IPS DF 6.9 (cell line): Measurements from ENCODE around the gene SMIM14.
A peak's percentile ranks its signal among the peaks of the same experiment; 100 is the strongest.

Experiments
- DNase-seq: peaks from one replicate; pipeline ENCODE4 v3.0.0-alpha.2; 2013; ENCODE audit warnings: low read depth, low spot score
- H3K27ac ChIP-seq: one replicate; pipeline ENCODE4 v1.5.1; 2013; ENCODE audit warnings: low read length, control low read depth
- H3K27me3 ChIP-seq: 2 replicates; pipeline ENCODE4 v1.6.1; 2013; ENCODE audit warnings: mild to moderate bottlenecking, low read length; ENCODE audit not compliant: control insufficient read depth, insufficient read depth
- H3K36me3 ChIP-seq: 2 replicates; pipeline ENCODE4 v1.6.1; 2013; ENCODE audit warnings: low read length; ENCODE audit not compliant: control insufficient read depth, insufficient read depth
- H3K4me1 ChIP-seq: 2 replicates; pipeline ENCODE4 v1.6.1; 2013; ENCODE audit warnings: low read length; ENCODE audit not compliant: control insufficient read depth, insufficient read depth
- H3K4me3 ChIP-seq: 2 replicates; pipeline ENCODE4 v1.5.1; 2013; ENCODE audit warnings: mild to moderate bottlenecking, low read length
- H3K9me3 ChIP-seq: 2 replicates; pipeline ENCODE4 v1.6.1; 2013; ENCODE audit warnings: low read length, inconsistent platforms; ENCODE audit not compliant: control insufficient read depth, insufficient read depth
- WGBS: extraction: QIAGEN DNeasy Blood & Tissue Kit; methylation state at CpG from one replicate; pipeline ENCODE4 v1.1.7; 2013; ENCODE audit warnings: mixed read lengths, missing lambda C conversion rate; ENCODE audit not compliant: insufficient read length, insufficient coverage; 5-methylcytosine and 5-hydroxymethylcytosine counted together

The SMIM14 gene

DNA sequence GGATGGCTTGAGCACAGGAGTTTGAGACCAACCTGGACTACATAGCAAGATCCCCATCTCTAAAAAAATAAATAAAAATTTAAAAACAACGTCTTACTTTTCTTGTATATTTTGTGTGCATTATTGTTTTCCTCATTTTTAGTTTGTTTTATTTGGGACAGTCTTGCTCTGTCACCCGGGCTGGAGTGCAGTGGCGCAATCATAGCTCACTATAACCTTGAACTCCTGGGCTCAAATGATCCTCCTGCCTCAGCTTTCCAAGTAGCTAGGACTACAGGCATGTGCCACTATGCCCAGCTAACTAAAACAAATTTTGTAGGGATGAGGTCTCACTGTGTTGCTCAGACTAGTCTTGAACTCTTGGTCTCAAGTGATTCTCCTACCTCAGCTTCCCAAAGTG is 9.5 kb upstream of the SMIM14 start:
- WGBS: no CpG with 5 or more reads among the region's 3 CpGs
- H3K9me3 ChIP-seq: no peaks in the 10 kb centered on the region
- H3K4me1 ChIP-seq: no peaks in the 10 kb centered on the region; the same call in 1 of the 2 replicates
- no peaks in the 10 kb centered on the region for H3K27me3 ChIP-seq
- no peaks in the 10 kb centered on the region for H3K36me3 ChIP-seq
- no peak for DNase-seq
- no peak overlapping the region for H3K4me3 ChIP-seq
- H3K27ac ChIP-seq: no peak overlapping the region

- Histone ChIP-seq H3K27me3 (no peaks in the 10 kb centered on the region), H3K9me3 (no peaks in the 10 kb centered on the region), H3K27ac (no peak overlapping the region), H3K4me3 (no peak overlapping the region), H3K36me3 (no peaks in the 10 kb centered on the region), H3K4me1 (no peaks in the 10 kb centered on the region)
- no CpG with 5 or more reads among the region's 4 CpGs for WGBS
- no peak for DNase-seq
Observed at GRCh38 chr4:39642885-39643552, 4.4 kb upstream of the SMIM14 start.

- no peak overlapping the region for H3K4me3 ChIP-seq
- no peaks in the 10 kb centered on the region for H3K4me1 ChIP-seq
- no peaks in the 10 kb centered on the region for H3K27me3 ChIP-seq
- H3K36me3 ChIP-seq: no peaks in the 10 kb centered on the region
- no peak for DNase-seq
- no peaks in the 10 kb centered on the region for H3K9me3 ChIP-seq
- WGBS: no CpG with 5 or more reads among the region's 2 CpGs
- H3K27ac ChIP-seq: no peak overlapping the region
Observed at GRCh38 chr4:39641451-39641850, 2.8 kb upstream of the SMIM14 start.

DNA sequence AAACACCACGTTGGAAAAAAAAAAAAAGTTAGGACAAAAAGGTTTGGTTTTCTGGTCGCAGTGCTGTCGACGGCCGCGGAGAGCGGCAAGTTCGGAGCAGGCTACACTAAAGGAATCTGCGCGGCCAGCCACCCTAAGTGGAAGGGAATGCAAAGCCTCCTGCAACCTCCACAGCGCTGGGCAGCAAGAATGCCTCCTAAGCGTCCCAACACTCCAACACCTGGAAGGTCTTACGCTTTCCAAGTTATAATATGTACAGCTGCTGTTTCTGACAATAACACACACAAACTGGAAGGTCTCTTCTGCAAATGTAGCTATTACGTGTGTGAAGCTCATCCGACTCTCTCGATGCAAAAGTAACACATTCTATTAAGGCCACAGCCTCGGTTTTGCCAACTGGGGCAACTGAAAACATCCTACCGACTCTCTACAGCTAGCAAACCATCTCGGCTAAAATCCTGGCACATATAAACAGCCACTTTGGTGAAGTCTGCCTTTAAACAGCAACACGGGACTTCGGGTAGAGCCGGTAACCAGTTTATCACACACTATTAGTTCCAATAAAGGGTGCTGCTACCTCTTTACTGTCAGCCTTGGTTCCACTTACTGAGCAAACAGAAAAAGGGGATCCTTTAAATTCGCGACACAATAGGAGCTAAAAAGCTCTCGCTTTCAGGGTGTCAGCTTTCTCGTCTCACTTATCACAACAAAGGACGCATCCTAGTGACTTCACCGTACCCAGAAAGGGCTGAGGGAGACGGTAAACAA is 895 bp downstream of the SMIM14 start:
- peak overlapping the region; percentile 29 for H3K27ac ChIP-seq
- no peaks in the 10 kb centered on the region for H3K36me3 ChIP-seq
- no peak for DNase-seq
- no peaks in the 10 kb centered on the region for H3K9me3 ChIP-seq
- no CpG with 5 or more reads among the region's 29 CpGs for WGBS
- H3K4me3 ChIP-seq: peak overlapping the region; percentile 88; the same call in 1 of the 2 replicates
- no peaks in the 10 kb centered on the region for H3K27me3 ChIP-seq
- H3K4me1 ChIP-seq: peaks cover 2% of the 10 kb centered on the region

DNA sequence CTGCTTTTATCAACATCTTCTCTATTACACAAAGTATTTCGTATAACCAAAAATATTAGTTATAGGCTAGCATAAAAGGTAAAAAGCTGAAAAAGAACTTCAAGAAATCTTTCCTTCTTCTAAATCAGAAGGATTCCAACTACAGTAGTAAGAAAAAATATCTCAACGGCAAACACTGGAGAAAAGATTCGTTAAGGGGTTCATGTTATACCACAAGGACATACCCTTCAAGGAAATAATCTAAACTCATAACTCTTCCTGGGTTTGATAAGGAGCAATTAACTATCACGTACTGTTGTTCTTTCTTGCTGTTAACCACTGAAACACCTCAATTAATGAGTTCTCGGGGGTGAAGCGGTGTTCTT is 1.5 kb downstream of the SMIM14 start:
- peak overlapping the region; percentile 88; the same call in 1 of the 2 replicates for H3K4me3 ChIP-seq
- no peaks in the 10 kb centered on the region for H3K36me3 ChIP-seq
- H3K27me3 ChIP-seq: no peaks in the 10 kb centered on the region
- no peak for DNase-seq
- peak overlapping the region; percentile 29 for H3K27ac ChIP-seq
- H3K4me1 ChIP-seq: peaks cover 3% of the 10 kb centered on the region
- H3K9me3 ChIP-seq: no peaks in the 10 kb centered on the region
- WGBS: no CpG with 5 or more reads among the region's 6 CpGs

DNA sequence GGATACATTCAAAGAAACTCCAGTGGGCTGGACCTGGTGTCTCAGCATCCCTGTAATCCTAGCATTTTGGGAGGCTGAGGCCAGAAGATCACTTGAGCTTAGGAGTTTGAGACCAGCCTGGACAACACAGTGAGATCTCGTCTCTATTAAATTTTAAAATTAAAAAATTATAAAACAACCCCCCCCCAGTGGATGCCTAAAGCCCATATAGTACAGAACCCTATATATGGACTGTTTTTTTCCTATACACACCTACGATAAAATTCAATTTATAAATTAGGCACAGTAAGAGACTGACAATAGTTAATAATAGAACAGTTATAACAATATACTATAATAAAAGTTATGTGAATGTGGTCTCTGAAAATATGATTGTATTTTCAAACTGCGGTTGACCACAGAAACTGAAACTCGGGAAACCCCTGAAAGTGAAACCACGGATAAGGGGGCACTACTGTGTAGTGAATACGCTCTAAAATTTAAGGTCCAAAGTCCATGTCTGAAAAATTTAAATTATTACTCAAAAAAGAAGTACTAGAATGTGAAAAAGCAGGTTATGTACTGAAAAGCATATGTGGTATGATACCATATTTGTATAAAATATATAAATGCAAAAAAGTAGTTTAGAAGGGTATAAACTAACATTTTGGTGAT is 2.0 kb downstream of the SMIM14 start:
- Histone ChIP-seq H3K4me3 (no peak overlapping the region), H3K27me3 (no peaks in the 10 kb centered on the region), H3K4me1 (peaks cover 3% of the 10 kb centered on the region), H3K27ac (no peak overlapping the region), H3K36me3 (no peaks in the 10 kb centered on the region), H3K9me3 (no peaks in the 10 kb centered on the region)
- WGBS: no CpG with 5 or more reads among the region's 6 CpGs
- DNase-seq: no peak

DNA sequence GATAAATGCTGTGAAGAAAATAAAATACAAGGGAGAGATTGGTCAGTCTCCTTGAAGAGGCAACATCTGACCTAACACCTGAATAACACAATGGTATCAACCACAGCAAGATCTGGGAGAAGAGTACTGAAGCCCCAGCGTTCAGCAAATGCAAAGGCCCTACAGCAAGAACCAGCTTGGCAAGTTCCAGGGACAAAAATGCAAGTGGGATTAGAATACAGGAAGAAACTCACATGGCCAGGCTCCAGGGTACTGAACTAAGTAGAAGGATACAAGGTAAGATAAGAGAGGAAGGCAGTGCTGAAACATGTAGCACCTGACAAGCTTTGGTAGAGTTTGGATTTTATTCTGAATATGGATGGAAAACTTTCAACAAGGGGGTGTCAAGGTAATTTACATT is 3.6 kb downstream of the SMIM14 start:
- Histone ChIP-seq H3K9me3 (no peaks in the 10 kb centered on the region), H3K4me3 (no peak overlapping the region), H3K27ac (peak overlapping the region; percentile 62), H3K27me3 (no peaks in the 10 kb centered on the region), H3K4me1 (peaks cover 3% of the 10 kb centered on the region), H3K36me3 (no peaks in the 10 kb centered on the region)
- no CpG with 5 or more reads among the region's 1 CpG for WGBS
- DNase-seq: no peak

GRCh38 chr4:39631700-39632079 is 7.0 kb downstream of the SMIM14 start:
- H3K4me1 ChIP-seq: peaks cover 3% of the 10 kb centered on the region
- no peak for DNase-seq
- no peaks in the 10 kb centered on the region for H3K27me3 ChIP-seq
- no CpG with 5 or more reads among the region's 1 CpG for WGBS
- H3K9me3 ChIP-seq: no peaks in the 10 kb centered on the region
- no peak overlapping the region for H3K27ac ChIP-seq
- H3K4me3 ChIP-seq: no peak overlapping the region
- no peaks in the 10 kb centered on the region for H3K36me3 ChIP-seq

- H3K4me3 ChIP-seq: no peak overlapping the region
- no peaks in the 10 kb centered on the region for H3K4me1 ChIP-seq
- H3K27ac ChIP-seq: no peak overlapping the region
- H3K9me3 ChIP-seq: no peaks in the 10 kb centered on the region
- no peaks in the 10 kb centered on the region for H3K36me3 ChIP-seq
- DNase-seq: no peak
- no peaks in the 10 kb centered on the region for H3K27me3 ChIP-seq
- no CpG with 5 or more reads among the region's 2 CpGs for WGBS
Observed at GRCh38 chr4:39627413-39627812, 11.3 kb downstream of the SMIM14 start.

GRCh38 chr4:39626913-39627312 is 11.8 kb downstream of the SMIM14 start:
- Histone ChIP-seq H3K27ac (no peak overlapping the region), H3K4me1 (no peaks in the 10 kb centered on the region), H3K4me3 (no peak overlapping the region), H3K36me3 (no peaks in the 10 kb centered on the region), H3K9me3 (no peaks in the 10 kb centered on the region), H3K27me3 (no peaks in the 10 kb centered on the region)
- no CpG with 5 or more reads among the region's 1 CpG for WGBS
- DNase-seq: no peak
